K562 (cell line): ENCODE results near the gene TRIM38. TPM values are rescaled to one million over a fixed set of nuclear protein-coding genes. Genes with fewer than 3 reads are reported as not detected.

Experiments
- ATF7 ChIP-seq: fragments of 450-650 bp; IDR thresholded peaks from 2 replicates; pipeline ENCODE4 v1.7.1; 2014; ENCODE audit warnings: mild to moderate bottlenecking, moderate library complexity
- C11orf30 ChIP-seq: fragments of 450-650 bp; IDR thresholded peaks from 2 replicates; pipeline ENCODE4 v1.6.1; 2016; ENCODE audit warnings: low read depth, mild to moderate bottlenecking
- DNMT1 ChIP-seq: fragments of 450-650 bp; IDR thresholded peaks from 2 replicates; pipeline ENCODE4 v1.6.1; 2016; ENCODE audit warnings: antibody characterized with exemption, mild to moderate bottlenecking
- EHMT2 ChIP-seq: fragments of 450-650 bp; IDR thresholded peaks from 2 replicates; pipeline ENCODE4 v1.6.1; 2018; ENCODE audit warnings: antibody characterized with exemption
- ESRRB ChIP-seq: fragments of 250-450 bp; sonication (Bioruptor Pico); IDR thresholded peaks from 2 replicates; pipeline ENCODE4 v1.5.0; 2020; ENCODE audit warnings: mild to moderate bottlenecking, moderate library complexity, borderline replicate concordance
- ETV6 ChIP-seq, 3 experiments: fragments of 150-350 bp in 1 of 3; sonication (generic) in 1 of 3; formaldehyde crosslinking in 1 of 3; IDR thresholded peaks; 2 replicates each; pipeline versions ENCODE4 v1.6.1 to v1.8.0; 2014 to 2022; ENCODE audit warnings: borderline replicate concordance in 2 of 3, low read depth in 2 of 3, antibody characterized with exemption in 1 of 3, low read length in 1 of 3, mild to moderate bottlenecking in 1 of 3, missing genetic modification reagents in 1 of 3
- FOS ChIP-seq: IDR thresholded peaks from 3 replicates; pipeline ENCODE4 v1.6.1; 2011; ENCODE audit not compliant: insufficient read length; ENCODE audit errors: extremely low read depth
- FOSL1 ChIP-seq: fragments of 200-800 bp; sonication (Bioruptor generic); conservative IDR thresholded peaks from 2 replicates; pipeline ENCODE4 v1.6.1; 2016; ENCODE audit warnings: missing genetic modification characterization, missing compliant biosample characterization
- RBM14 ChIP-seq: fragments of 200-400 bp; formaldehyde crosslinking; IDR thresholded peaks from 2 replicates; pipeline ENCODE4 v1.6.1; 2018; ENCODE audit warnings: low read depth, mild to moderate bottlenecking, low read length, moderate library complexity, borderline replicate concordance; ENCODE audit not compliant: insufficient read depth
- SNIP1 ChIP-seq: fragments of 450-650 bp; IDR thresholded peaks from 2 replicates; pipeline ENCODE4 v1.7.1; 2017; ENCODE audit warnings: low read depth, mild to moderate bottlenecking
- SP2 ChIP-seq: IDR thresholded peaks from 2 replicates; pipeline ENCODE4 v1.6.1; 2011; ENCODE audit warnings: mild to moderate bottlenecking, low read depth, low read length, moderate library complexity; ENCODE audit not compliant: poor library complexity, severe bottlenecking; ENCODE audit errors: extremely low read depth
- TCF7L2 ChIP-seq: fragments of 150-350 bp; IDR thresholded peaks from 2 replicates; pipeline ENCODE4 v1.6.1; 2016; ENCODE audit warnings: low read depth, mild to moderate bottlenecking, low read length, moderate library complexity
- U2AF1 ChIP-seq: fragments of 200-400 bp; formaldehyde crosslinking; optimal IDR thresholded peaks from 2 replicates; pipeline ENCODE3; 2017; ENCODE audit warnings: mild to moderate bottlenecking, low read depth, low read length, moderate library complexity
- ZC3H4 ChIP-seq: sonication (generic); formaldehyde crosslinking; IDR thresholded peaks from 2 replicates; pipeline ENCODE4 v1.9.0; 2021; ENCODE audit warnings: missing genetic modification reagents, borderline replicate concordance
- ZKSCAN8 ChIP-seq: fragments of 200-800 bp; sonication (Bioruptor generic); IDR thresholded peaks from 2 replicates; pipeline ENCODE4 v1.6.1; 2016; ENCODE audit warnings: missing genetic modification characterization, missing compliant biosample characterization
- ZNF324 ChIP-seq: fragments of 250-450 bp; sonication (Bioruptor Pico); IDR thresholded peaks from 2 replicates; pipeline ENCODE4 v1.4.0; 2020; ENCODE audit warnings: mild to moderate bottlenecking
- polyA plus RNA-seq, 8 experiments: library from polyadenylated mRNA; depleted of rRNA in 4 of 8; stranded (reverse) in 5 of 8; unstranded in 3 of 8; fragments of >200 nt; fragmentation: Nextera tagmentation in 2 of 8; fragmentation: Illumina TruSeq in 1 of 8; extraction: Ambion mirVana in 2 of 8; extraction: Trizol in 1 of 8; gene quantifications; 2 replicates each; pipeline versions ENCODE4 v1.2.1 to v1.2.3, GENCODE V29; 2011 to 2014; ENCODE audit warnings: inconsistent platforms in 1 of 8, missing spikeins in 1 of 8
- total RNA-seq, 7 experiments: library from RNA; depleted of rRNA in 6 of 7; stranded (reverse); fragments of >200 nt in 6 of 7; fragmentation: Illumina TruSeq in 2 of 7; extraction: Trizol in 2 of 7; gene quantifications; 2 replicates each; pipeline versions ENCODE4 v1.2.1 to v1.2.3, GENCODE V29; 2011 to 2021; ENCODE audit warnings: low replicate concordance in 1 of 7
- TF ChIP-seq, protein P1 (sequence below): fragments of 250-450 bp; sonication (Bioruptor Pico); IDR thresholded peaks from 2 replicates; pipeline ENCODE4 v1.4.0; 2020
- TF ChIP-seq, protein P2 (sequence below): sonication (generic); formaldehyde crosslinking; IDR thresholded peaks from 2 replicates; pipeline ENCODE4 v1.8.1; 2023; ENCODE audit warnings: mild to moderate bottlenecking, missing genetic modification reagents
- TF ChIP-seq, protein P3 (sequence below): sonication (generic); formaldehyde crosslinking; IDR thresholded peaks from 2 replicates; pipeline ENCODE4 v1.8.0; 2022; ENCODE audit warnings: missing genetic modification reagents, mild to moderate bottlenecking, moderate library complexity, borderline replicate concordance
- TF ChIP-seq, protein P4 (sequence below): fragments of 250-450 bp; sonication (Bioruptor Pico); IDR thresholded peaks from 2 replicates; pipeline ENCODE4 v1.4.0; 2020; ENCODE audit warnings: mild to moderate bottlenecking
- TF ChIP-seq, protein P5 (sequence below): fragments of 250-450 bp; sonication (Bioruptor Pico); IDR thresholded peaks from 2 replicates; pipeline ENCODE4 v1.6.1; 2021; ENCODE audit warnings: mild to moderate bottlenecking

TRIM38 gene
- total and polyA plus RNA-seq, 9 of the 15 experiments (the other 6 are each of a cell fraction or from before 2014, with no cell fraction given) = 1.7 to 6.7 (median 6.3) TPM

DNA sequence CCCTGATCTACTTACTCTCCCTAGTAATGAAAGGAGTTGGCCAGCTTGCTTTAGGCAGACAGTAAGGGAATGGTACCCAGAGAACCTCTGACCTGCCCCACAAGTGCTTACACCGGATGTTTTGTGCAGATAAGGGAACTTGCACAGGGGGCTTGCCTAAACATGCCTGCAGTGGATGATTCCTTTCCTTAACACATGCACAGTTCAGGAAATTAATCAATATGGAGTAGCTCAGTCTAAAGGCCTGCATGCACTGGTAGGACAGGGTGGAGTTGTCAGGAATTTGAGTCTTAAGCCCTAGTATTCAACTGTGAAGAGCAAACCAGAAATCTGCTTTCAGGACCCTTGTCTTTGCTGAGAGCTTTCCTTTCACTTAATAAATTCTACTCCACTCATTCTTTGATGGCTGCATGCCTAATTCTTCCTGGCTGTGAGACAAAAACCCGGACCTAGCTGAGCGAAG, 3.9 kb upstream of the TRIM38 start (continued):
- TF ChIP-seq U2AF1 (no peak), FOSL1 (no peak), ETV6 (IDR thresholded peaks at IDR 0.05; ENCODE audit: borderline replicate concordance in 1 of 2, low read depth in 2 of 2, low read length in 1 of 2) (no peak), ETV6 (CRISPR knock-in tag; IDR thresholded peaks at IDR 0.05; ENCODE audit: borderline replicate concordance) (no peak), ZNF324 (CRISPR knock-in tag) (no peak), C11orf30 (no peak), EHMT2 (no peak), SP2 (no peak), ZKSCAN8 (CRISPR knock-in tag) (no peak), DNMT1 (no peak), RBM14 (no peak), ATF7 (no peak), TCF7L2 (no peak), ESRRB (no peak), SNIP1 (no peak), ZC3H4 (no peak), FOS (no peak)
- TF ChIP-seq, protein P1, sequence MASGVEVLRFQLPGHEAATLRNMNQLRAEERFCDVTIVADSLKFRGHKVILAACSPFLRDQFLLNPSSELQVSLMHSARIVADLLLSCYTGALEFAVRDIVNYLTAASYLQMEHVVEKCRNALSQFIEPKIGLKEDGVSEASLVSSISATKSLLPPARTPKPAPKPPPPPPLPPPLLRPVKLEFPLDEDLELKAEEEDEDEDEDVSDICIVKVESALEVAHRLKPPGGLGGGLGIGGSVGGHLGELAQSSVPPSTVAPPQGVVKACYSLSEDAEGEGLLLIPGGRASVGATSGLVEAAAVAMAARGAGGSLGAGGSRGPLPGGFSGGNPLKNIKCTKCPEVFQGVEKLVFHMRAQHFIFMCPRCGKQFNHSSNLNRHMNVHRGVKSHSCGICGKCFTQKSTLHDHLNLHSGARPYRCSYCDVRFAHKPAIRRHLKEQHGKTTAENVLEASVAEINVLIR (CRISPR knock-in tag) = no peak
- TF ChIP-seq, protein P2, sequence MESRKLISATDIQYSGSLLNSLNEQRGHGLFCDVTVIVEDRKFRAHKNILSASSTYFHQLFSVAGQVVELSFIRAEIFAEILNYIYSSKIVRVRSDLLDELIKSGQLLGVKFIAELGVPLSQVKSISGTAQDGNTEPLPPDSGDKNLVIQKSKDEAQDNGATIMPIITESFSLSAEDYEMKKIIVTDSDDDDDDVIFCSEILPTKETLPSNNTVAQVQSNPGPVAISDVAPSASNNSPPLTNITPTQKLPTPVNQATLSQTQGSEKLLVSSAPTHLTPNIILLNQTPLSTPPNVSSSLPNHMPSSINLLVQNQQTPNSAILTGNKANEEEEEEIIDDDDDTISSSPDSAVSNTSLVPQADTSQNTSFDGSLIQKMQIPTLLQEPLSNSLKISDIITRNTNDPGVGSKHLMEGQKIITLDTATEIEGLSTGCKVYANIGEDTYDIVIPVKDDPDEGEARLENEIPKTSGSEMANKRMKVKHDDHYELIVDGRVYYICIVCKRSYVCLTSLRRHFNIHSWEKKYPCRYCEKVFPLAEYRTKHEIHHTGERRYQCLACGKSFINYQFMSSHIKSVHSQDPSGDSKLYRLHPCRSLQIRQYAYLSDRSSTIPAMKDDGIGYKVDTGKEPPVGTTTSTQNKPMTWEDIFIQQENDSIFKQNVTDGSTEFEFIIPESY = no peak
- TF ChIP-seq, protein P3, sequence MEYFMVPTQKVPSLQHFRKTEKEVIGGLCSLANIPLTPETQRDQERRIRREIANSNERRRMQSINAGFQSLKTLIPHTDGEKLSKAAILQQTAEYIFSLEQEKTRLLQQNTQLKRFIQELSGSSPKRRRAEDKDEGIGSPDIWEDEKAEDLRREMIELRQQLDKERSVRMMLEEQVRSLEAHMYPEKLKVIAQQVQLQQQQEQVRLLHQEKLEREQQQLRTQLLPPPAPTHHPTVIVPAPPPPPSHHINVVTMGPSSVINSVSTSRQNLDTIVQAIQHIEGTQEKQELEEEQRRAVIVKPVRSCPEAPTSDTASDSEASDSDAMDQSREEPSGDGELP (CRISPR knock-in tag) = no peak
- TF ChIP-seq, protein P4, sequence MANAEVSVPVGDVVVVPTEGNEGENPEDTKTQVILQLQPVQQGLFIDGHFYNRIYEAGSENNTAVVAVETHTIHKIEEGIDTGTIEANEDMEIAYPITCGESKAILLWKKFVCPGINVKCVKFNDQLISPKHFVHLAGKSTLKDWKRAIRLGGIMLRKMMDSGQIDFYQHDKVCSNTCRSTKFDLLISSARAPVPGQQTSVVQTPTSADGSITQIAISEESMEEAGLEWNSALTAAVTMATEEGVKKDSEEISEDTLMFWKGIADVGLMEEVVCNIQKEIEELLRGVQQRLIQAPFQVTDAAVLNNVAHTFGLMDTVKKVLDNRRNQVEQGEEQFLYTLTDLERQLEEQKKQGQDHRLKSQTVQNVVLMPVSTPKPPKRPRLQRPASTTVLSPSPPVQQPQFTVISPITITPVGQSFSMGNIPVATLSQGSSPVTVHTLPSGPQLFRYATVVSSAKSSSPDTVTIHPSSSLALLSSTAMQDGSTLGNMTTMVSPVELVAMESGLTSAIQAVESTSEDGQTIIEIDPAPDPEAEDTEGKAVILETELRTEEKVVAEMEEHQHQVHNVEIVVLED = no peak
- TF ChIP-seq, protein P5, sequence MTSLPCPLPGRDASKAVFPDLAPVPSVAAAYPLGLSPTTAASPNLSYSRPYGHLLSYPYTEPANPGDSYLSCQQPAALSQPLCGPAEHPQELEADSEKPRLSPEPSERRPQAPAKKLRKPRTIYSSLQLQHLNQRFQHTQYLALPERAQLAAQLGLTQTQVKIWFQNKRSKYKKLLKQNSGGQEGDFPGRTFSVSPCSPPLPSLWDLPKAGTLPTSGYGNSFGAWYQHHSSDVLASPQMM (CRISPR knock-in tag) = no peak
